HG03064 (cell line): ENCODE measurements around the gene SERINC5.

Experiments used
- ATAC-seq: cut with Tn5 transposase; IDR thresholded peaks from one replicate; pipeline ENCODE4 v1.9.1; 2021; ENCODE audit warnings: low read depth; ENCODE audit not compliant: unreplicated experiment

SERINC5 gene

DNA sequence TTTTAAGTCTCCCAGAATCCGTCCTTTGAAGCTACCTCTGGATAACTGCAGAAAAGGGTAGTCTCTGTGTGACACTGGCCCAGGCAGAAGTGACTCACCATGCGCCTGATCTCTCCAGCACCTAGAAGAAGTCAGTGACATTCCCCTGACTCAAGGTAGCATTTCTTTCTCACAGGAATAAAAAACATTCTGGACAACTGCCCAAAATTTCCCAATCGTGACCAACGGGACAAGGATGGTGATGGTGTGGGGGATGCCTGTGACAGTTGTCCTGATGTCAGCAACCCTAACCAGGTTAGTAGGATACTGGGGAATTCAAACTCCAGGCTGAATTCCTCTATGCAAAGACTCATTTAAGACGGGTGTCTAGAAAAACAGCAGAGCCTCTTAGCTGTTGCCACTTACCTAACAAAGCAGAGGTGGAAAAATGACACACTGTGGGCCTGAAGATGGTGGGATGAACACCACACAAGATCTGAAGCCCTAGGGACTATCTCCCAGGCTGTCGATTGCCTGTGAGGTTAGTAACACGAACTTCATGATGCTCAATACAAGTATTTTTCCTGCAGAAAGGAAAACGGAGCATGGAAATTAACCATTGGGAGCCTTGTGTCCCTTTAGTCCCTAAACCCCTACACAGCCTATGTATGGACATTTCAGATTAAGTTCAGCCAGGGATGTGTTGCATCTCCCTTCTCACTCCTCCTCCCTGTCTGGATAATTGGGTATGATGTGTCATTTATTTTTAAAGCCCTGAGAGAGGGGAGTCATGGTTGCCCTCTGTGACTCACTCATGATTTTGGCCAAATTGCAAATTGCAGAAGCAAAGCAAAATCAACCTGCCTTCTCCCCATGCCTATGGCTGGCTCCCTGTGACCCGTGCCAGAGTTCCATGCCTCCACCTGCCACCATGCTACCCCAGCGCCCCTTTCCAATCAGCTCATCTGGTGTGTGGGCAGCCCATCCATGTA lies 183.5 kb downstream of the SERINC5 start:
- no peak for ATAC-seq

- no peak for ATAC-seq
Observed at GRCh38 chr5:80071510-80072021, 184.3 kb downstream of the SERINC5 start.

GRCh38 chr5:80070338-80071056 lies 185.4 kb downstream of the SERINC5 start:
- ATAC-seq = no peak

DNA sequence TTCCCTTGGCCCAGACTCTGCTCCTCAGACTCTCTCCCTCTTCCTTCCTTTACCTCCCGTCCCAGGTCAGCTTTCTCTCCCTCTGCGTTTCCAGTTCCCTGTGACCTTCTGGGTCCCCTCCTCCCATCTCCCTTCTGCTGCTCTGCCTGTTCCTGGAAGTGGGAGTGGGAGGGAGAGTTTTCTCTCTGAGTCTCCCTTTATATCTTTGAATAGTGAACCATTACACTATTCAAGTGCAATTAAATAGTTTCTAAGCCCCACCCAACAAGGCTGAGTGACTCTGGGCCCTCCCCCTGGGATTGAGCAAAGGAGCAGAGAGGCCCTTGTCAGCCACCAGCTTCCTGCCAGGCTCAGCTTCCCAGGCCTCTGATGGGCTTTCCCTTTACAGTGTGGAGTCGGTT lies 185.9 kb downstream of the SERINC5 start:
- ATAC-seq = no peak

GRCh38 chr5:80069251-80069800 lies 186.5 kb downstream of the SERINC5 start:
- ATAC-seq = no peak

GRCh38 chr5:80068775-80069174 lies 187.1 kb downstream of the SERINC5 start:
- no peak for ATAC-seq

DNA sequence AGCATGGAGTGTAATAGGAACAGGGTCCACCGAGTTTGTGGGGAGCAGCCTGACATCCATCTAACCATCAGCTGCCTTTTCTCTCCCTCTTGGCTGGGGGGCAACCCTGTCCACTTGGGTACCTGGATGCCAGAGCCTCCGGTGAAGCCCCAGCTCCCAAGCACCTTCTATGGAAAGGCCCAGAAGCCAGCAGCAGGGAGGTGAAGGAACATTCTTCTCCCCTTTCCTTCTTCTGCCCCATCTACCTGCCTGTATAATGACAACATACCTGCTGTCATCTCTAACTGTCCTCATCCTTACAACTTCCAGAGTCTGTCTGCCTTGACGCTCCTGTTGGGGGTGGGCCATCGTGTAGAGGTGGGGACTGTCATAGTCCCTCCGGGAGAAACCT lies 187.6 kb downstream of the SERINC5 start:
- ATAC-seq = no peak

- ATAC-seq = no peak
Observed at GRCh38 chr5:80067531-80068245, 188.2 kb downstream of the SERINC5 start.

- no peak for ATAC-seq
Observed at GRCh38 chr5:80067016-80067415, 188.8 kb downstream of the SERINC5 start.

GRCh38 chr5:80064124-80064523 lies 191.7 kb downstream of the SERINC5 start:
- no peak for ATAC-seq
